Loucy (cell line): ENCODE measurements around the gene PRKCZ.

Experiments used
- CTCF ChIP-seq: fragments of 200-600 bp; sonication (generic); conservative IDR thresholded peaks from 2 replicates; pipeline ENCODE4 v1.5.1; 2014; ENCODE audit warnings: mild to moderate bottlenecking, antibody characterized with exemption, low read length
- EZH2phosphoT487 ChIP-seq: fragments of 200-600 bp; IDR thresholded peaks from 2 replicates; pipeline ENCODE4 v1.6.1; 2018; ENCODE audit warnings: antibody characterized with exemption, mild to moderate bottlenecking, moderate library complexity, borderline replicate concordance

GRCh38 chr1:2049225-2049717 lies 940 bp upstream of the PRKCZ start:
- TF ChIP-seq CTCF: no peak
- TF ChIP-seq EZH2phosphoT487: no peak
